ENCODE data around the gene HOXA6. TPM values are rescaled to one million over a fixed set of nuclear protein-coding genes. Genes with fewer than 3 reads are reported as not detected.

Gene HOXA6
- total RNA-seq, 2 experiments from 2014 or later = 4.1 to 12.0 TPM

- TF ChIP-seq CTCF (conservative IDR thresholded peaks at IDR 0.05; ENCODE audit: low read length) (no peak), EZH2phosphoT487 (IDR thresholded peaks at IDR 0.05; ENCODE audit: borderline replicate concordance, low read depth, low read length) (no peak)
- no peak for DNase-seq (ENCODE audit: low spot score)
- intact Hi-C loops (cut with micrococcal nuclease; ENCODE audit: unreplicated experiment) = no loop called here
- Histone ChIP-seq H3K79me2 (ENCODE audit: insufficient read depth, low read depth, low read length) (no peaks in the 10 kb centered on the region), H3K9me2 (ENCODE audit: insufficient read depth, low read length) (no peaks in the 10 kb centered on the region), H3K4me3 (ENCODE audit: low read depth, low read length, poor library complexity, severe bottlenecking) (no peak overlapping the region), H3K4me1 (ENCODE audit: insufficient read depth, low read length, poor library complexity, severe bottlenecking) (no peaks in the 10 kb centered on the region), H3K4me2 (ENCODE audit: low read length) (peak overlapping the region; percentile 47; the same call in 1 of the 2 replicates), H4K20me1 (ENCODE audit: insufficient read depth, low read length) (no peaks in the 10 kb centered on the region), H3K27ac (ENCODE audit: low read depth, low read length, poor library complexity, severe bottlenecking) (no peak overlapping the region), H3K9me3 (ENCODE audit: low read length) (no peaks in the 10 kb centered on the region), H2AFZ (ENCODE audit: low read length) (no peak overlapping the region), H3K36me3 (ENCODE audit: insufficient read depth, low read length) (peaks cover 15% of the 10 kb centered on the region)
- CTCF ChIA-PET (ENCODE audit: unreplicated experiment) = no interaction called here
- POLR2A ChIA-PET = interaction anchor here (0.6 kb wide), 1 partner anchor 462 kb away, joined by 3 read pairs; no protein-coding TSS in a partner anchor
- no TSS peak for BruUV-seq (replicated peaks)
Observed at GRCh38 chr7:27142580-27143022, 5.0 kb downstream of the HOXA6 start.

GRCh38 chr7:27141923-27142579 lies 5.5 kb downstream of the HOXA6 start:
- H3K79me2 ChIP-seq (ENCODE audit: insufficient read depth, low read depth, low read length) = no peaks in the 10 kb centered on the region
- H3K9me2 ChIP-seq (ENCODE audit: insufficient read depth, low read length) = no peaks in the 10 kb centered on the region
- H2AFZ ChIP-seq (ENCODE audit: low read length) = no peak overlapping the region
- no peak overlapping the region for H3K4me3 ChIP-seq (ENCODE audit: low read depth, low read length, poor library complexity, severe bottlenecking)
- H3K36me3 ChIP-seq (ENCODE audit: insufficient read depth, low read length) = peaks cover 15% of the 10 kb centered on the region
- DNase-seq (ENCODE audit: low spot score) = no peak
- CTCF ChIA-PET (ENCODE audit: unreplicated experiment) = no interaction called here
- H3K9me3 ChIP-seq (ENCODE audit: low read length) = no peaks in the 10 kb centered on the region
- no peaks in the 10 kb centered on the region for H3K4me1 ChIP-seq (ENCODE audit: insufficient read depth, low read length, poor library complexity, severe bottlenecking)
- intact Hi-C loops (cut with micrococcal nuclease; ENCODE audit: unreplicated experiment) = no loop called here
- H4K20me1 ChIP-seq (ENCODE audit: insufficient read depth, low read length) = no peaks in the 10 kb centered on the region
- BruUV-seq (replicated peaks) = no TSS peak
- H3K27ac ChIP-seq (ENCODE audit: low read depth, low read length, poor library complexity, severe bottlenecking) = no peak overlapping the region
- POLR2A ChIA-PET = interaction anchor here (0.8 kb wide), 1 partner anchor 10 kb away, joined by 3 read pairs; no protein-coding TSS in a partner anchor
- no peak overlapping the region for H3K4me2 ChIP-seq (ENCODE audit: low read length)
- no peak for TF ChIP-seq CTCF (conservative IDR thresholded peaks at IDR 0.05; ENCODE audit: low read length)
- no peak for TF ChIP-seq EZH2phosphoT487 (IDR thresholded peaks at IDR 0.05; ENCODE audit: borderline replicate concordance, low read depth, low read length)
